Measurements from ENCODE around the gene MTMR3. TPM values are rescaled to one million over a fixed set of nuclear protein-coding genes. Genes with fewer than 3 reads are reported as not detected.

Gene MTMR3
- total and polyA plus RNA-seq, 2 donors (not counting 1 experiment from before 2014, with no cell fraction given): 31.7 to 67.8 TPM

DNA sequence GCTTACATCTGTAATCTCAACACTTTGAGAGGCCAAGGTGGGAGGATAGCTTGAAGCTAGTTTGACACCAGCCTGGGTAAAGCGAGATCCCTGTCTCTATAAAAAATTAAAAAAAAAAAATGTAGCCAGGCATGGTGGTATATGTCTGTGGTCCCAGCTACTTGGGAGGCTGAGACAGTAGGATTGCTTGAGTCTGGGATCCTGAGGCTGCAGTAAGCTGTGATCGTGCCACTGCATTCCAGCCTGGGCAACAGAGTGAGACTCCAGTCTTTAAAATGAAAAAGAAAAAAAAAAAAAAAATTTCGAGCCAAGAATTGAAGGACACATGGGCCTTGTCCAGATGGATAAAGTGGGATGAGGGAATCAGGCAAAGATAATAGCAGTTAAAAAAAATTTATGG, 62.5 kb downstream of the MTMR3 start:
- no peak for TF ChIP-seq EZH2 (IDR thresholded peaks at IDR 0.05; ENCODE audit: borderline replicate concordance, insufficient read depth, low read depth, low read length, poor library complexity, severe bottlenecking)
- H2AFZ ChIP-seq (ENCODE audit: insufficient read depth, low read depth, low read length, poor library complexity, severe bottlenecking): no peak overlapping the region
- no peaks in the 10 kb centered on the region for H3K27me3 Mint-ChIP-seq
- peaks cover 0 to 9% (median 3%) of the 10 kb centered on the region in 3 donors for H3K9me3 ChIP-seq (ENCODE audit: control extremely low read depth in 1 of 3, control insufficient read depth in 2 of 3, insufficient read depth in 1 of 3, low read length in 2 of 3)
- H3K36me3 ChIP-seq (replicated peaks in 1 of 2; ENCODE audit: control extremely low read depth in 1 of 2, control insufficient read depth in 1 of 2, extremely low read depth in 1 of 2, insufficient read depth in 2 of 2, low read length in 1 of 2): no peaks in the 10 kb centered on the region
- H3K27ac ChIP-seq (ENCODE audit: low read length in 2 of 2): no peak overlapping the region
- H3K4me1 Mint-ChIP-seq: peaks cover 41% of the 10 kb centered on the region
- no peak overlapping the region for H3K4me3 Mint-ChIP-seq
- H3K27ac Mint-ChIP-seq: no peak overlapping the region
- ATAC-seq (ENCODE audit: low read depth): no peak
- no peak overlapping the region for H3K4me3 ChIP-seq (ENCODE audit: control extremely low read depth in 1 of 5, extremely low read depth in 1 of 5, insufficient read depth in 1 of 5, low read depth in 2 of 5, low read length in 4 of 5)
- no peaks in the 10 kb centered on the region for H3K9me3 Mint-ChIP-seq (ENCODE audit: insufficient read depth)
- peaks cover 65% of the 10 kb centered on the region for H4K20me1 ChIP-seq (ENCODE audit: control insufficient read depth, insufficient read depth, low read length, poor library complexity, severe bottlenecking)
- no peaks in the 10 kb centered on the region for H3K27me3 ChIP-seq (replicated peaks in 1 of 4; ENCODE audit: control extremely low read depth in 1 of 4, control insufficient read depth in 3 of 4, insufficient read depth in 4 of 4, low read length in 3 of 4)
- DNase-seq: no peak
- CTCF ChIA-PET: interaction anchor here (1.4 kb wide), 1 partner anchor 9 kb away, joined by 4 read pairs; no protein-coding TSS in a partner anchor
- no peak overlapping the region for H3K9ac ChIP-seq (ENCODE audit: low read length)
- peaks cover 87% of the 10 kb centered on the region for H3K79me2 ChIP-seq (ENCODE audit: control insufficient read depth, insufficient read depth, low read length)
- POLR2A ChIA-PET: no interaction called here
- no peak overlapping the region for H3K4me2 ChIP-seq (replicated peaks; ENCODE audit: low read depth, low read length, poor library complexity, severe bottlenecking)
- H3K4me1 ChIP-seq (ENCODE audit: control insufficient read depth in 2 of 2, insufficient read depth in 2 of 2, low read length in 2 of 2): no peaks in the 10 kb centered on the region
- WGBS (ENCODE audit: insufficient coverage): 88% methylated on average over 2 of the region's 3 CpGs
- intact Hi-C loops (cut with micrococcal nuclease): no loop called here

DNA sequence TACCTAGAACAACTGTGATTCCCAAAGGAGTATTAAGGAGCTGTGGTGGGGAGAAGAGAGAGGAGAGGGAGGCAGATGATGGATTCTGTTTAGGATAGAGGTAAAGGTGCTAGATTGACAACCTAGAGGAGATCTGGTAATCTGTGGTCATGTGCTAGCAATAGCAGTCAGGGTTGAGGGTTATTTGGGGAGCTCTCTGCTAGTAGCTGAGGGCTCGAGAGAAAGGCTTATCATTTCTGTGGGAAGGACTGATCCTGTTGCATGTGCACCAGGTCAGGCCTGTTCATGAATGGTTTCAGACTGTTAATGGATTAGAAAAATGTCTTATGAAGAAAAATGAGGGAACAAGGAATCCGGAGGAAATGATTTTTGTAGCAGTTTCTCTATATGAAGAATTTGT, 63.2 kb downstream of the MTMR3 start:
- H3K4me2 ChIP-seq (replicated peaks; ENCODE audit: low read depth, low read length, poor library complexity, severe bottlenecking): no peak overlapping the region
- no peak overlapping the region for H3K27ac ChIP-seq (ENCODE audit: low read length in 2 of 2)
- intact Hi-C loops (cut with micrococcal nuclease): no loop called here
- POLR2A ChIA-PET: no interaction called here
- Mint-ChIP-seq H3K4me1 (peaks cover 46% of the 10 kb centered on the region), H3K4me3 (no peak overlapping the region), H3K27me3 (no peaks in the 10 kb centered on the region), H3K9me3 (ENCODE audit: insufficient read depth) (no peaks in the 10 kb centered on the region), H3K27ac (no peak overlapping the region)
- H3K9me3 ChIP-seq (ENCODE audit: control extremely low read depth in 1 of 3, control insufficient read depth in 2 of 3, insufficient read depth in 1 of 3, low read length in 2 of 3): peaks cover 0 to 9% (median 3%) of the 10 kb centered on the region in 3 donors
- TF ChIP-seq, protein P1, sequence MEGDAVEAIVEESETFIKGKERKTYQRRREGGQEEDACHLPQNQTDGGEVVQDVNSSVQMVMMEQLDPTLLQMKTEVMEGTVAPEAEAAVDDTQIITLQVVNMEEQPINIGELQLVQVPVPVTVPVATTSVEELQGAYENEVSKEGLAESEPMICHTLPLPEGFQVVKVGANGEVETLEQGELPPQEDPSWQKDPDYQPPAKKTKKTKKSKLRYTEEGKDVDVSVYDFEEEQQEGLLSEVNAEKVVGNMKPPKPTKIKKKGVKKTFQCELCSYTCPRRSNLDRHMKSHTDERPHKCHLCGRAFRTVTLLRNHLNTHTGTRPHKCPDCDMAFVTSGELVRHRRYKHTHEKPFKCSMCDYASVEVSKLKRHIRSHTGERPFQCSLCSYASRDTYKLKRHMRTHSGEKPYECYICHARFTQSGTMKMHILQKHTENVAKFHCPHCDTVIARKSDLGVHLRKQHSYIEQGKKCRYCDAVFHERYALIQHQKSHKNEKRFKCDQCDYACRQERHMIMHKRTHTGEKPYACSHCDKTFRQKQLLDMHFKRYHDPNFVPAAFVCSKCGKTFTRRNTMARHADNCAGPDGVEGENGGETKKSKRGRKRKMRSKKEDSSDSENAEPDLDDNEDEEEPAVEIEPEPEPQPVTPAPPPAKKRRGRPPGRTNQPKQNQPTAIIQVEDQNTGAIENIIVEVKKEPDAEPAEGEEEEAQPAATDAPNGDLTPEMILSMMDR (IDR thresholded peaks at IDR 0.05): no peak
- TF ChIP-seq EZH2 (IDR thresholded peaks at IDR 0.05; ENCODE audit: borderline replicate concordance, insufficient read depth, low read depth, low read length, poor library complexity, severe bottlenecking): no peak
- H3K27me3 ChIP-seq (replicated peaks in 1 of 4; ENCODE audit: control extremely low read depth in 1 of 4, control insufficient read depth in 3 of 4, insufficient read depth in 4 of 4, low read length in 3 of 4): no peaks in the 10 kb centered on the region
- no peak for ATAC-seq (ENCODE audit: low read depth)
- no peaks in the 10 kb centered on the region for H3K4me1 ChIP-seq (ENCODE audit: control insufficient read depth in 2 of 2, insufficient read depth in 2 of 2, low read length in 2 of 2)
- CTCF ChIA-PET: interaction anchor here (1.4 kb wide), 1 partner anchor 10 kb away, joined by 4 read pairs; no protein-coding TSS in a partner anchor
- peaks cover 87% of the 10 kb centered on the region for H3K79me2 ChIP-seq (ENCODE audit: control insufficient read depth, insufficient read depth, low read length)
- peaks cover 60% of the 10 kb centered on the region for H4K20me1 ChIP-seq (ENCODE audit: control insufficient read depth, insufficient read depth, low read length, poor library complexity, severe bottlenecking)
- no peak overlapping the region for H2AFZ ChIP-seq (ENCODE audit: insufficient read depth, low read depth, low read length, poor library complexity, severe bottlenecking)
- no peak overlapping the region for H3K4me3 ChIP-seq (ENCODE audit: control extremely low read depth in 1 of 5, extremely low read depth in 1 of 5, insufficient read depth in 1 of 5, low read depth in 2 of 5, low read length in 4 of 5)
- H3K9ac ChIP-seq (ENCODE audit: low read length): no peak overlapping the region
- DNase-seq: no peak
- H3K36me3 ChIP-seq (replicated peaks in 1 of 2; ENCODE audit: control extremely low read depth in 1 of 2, control insufficient read depth in 1 of 2, extremely low read depth in 1 of 2, insufficient read depth in 2 of 2, low read length in 1 of 2): no peaks in the 10 kb centered on the region
- WGBS (ENCODE audit: insufficient coverage): 95% methylated on average over 1 of the region's 2 CpGs
